ES-I3 (cell line): Measurements from ENCODE around the gene C1orf185.
"Not testable (repeated sequence)": the region's sequence is repeated elsewhere in the genome, so short reads cannot be mapped to it uniquely, and the experiment has no call there.

Experiments
- H3K36me3 ChIP-seq: 2 replicates; pipeline ENCODE4 v1.6.1; 2013; ENCODE audit warnings: mild to moderate bottlenecking, low read length, control low read depth, moderate library complexity; ENCODE audit not compliant: insufficient read depth
- H3K4me1 ChIP-seq: 2 replicates; pipeline ENCODE4 v1.6.1; 2013; ENCODE audit warnings: mild to moderate bottlenecking, control low read depth, low read length; ENCODE audit not compliant: insufficient read depth
- H3K9ac ChIP-seq: 2 replicates; pipeline ENCODE4 v1.6.1; 2013; ENCODE audit warnings: low read depth, mild to moderate bottlenecking, low read length, moderate library complexity
- H3K9me3 ChIP-seq: 2 replicates; pipeline ENCODE4 v1.6.1; 2013; ENCODE audit warnings: mild to moderate bottlenecking, low read length, moderate library complexity; ENCODE audit not compliant: control insufficient read depth, insufficient read depth

Gene C1orf185

GRCh38 chr1:51100264-51100880, 1.7 kb upstream of the C1orf185 start:
- Histone ChIP-seq H3K9me3 (no peaks in the 10 kb centered on the region), H3K4me1 (no peaks in the 10 kb centered on the region), H3K9ac (no peak overlapping the region), H3K36me3 (no peaks in the 10 kb centered on the region)

- Histone ChIP-seq H3K9me3 (no peaks in the 10 kb centered on the region), H3K36me3 (no peaks in the 10 kb centered on the region), H3K4me1 (no peaks in the 10 kb centered on the region), H3K9ac (no peak overlapping the region)
These were observed 12.1 kb downstream of the C1orf185 start for GRCh38 chr1:51114137-51114536.

GRCh38 chr1:51115714-51116404, 13.8 kb downstream of the C1orf185 start:
- no peaks in the 10 kb centered on the region for H3K9me3 ChIP-seq
- H3K4me1 ChIP-seq: no peaks in the 10 kb centered on the region
- no peaks in the 10 kb centered on the region for H3K36me3 ChIP-seq
- H3K9ac ChIP-seq: no peak overlapping the region

GRCh38 chr1:51119331-51119730, 17.3 kb downstream of the C1orf185 start:
- no peaks in the 10 kb centered on the region for H3K4me1 ChIP-seq
- no peaks in the 10 kb centered on the region for H3K9me3 ChIP-seq
- no peak overlapping the region for H3K9ac ChIP-seq
- no peaks in the 10 kb centered on the region for H3K36me3 ChIP-seq

GRCh38 chr1:51120629-51121028, 18.6 kb downstream of the C1orf185 start:
- Histone ChIP-seq H3K9me3 (no peaks in the 10 kb centered on the region), H3K9ac (no peak overlapping the region), H3K4me1 (no peaks in the 10 kb centered on the region)

GRCh38 chr1:51127152-51127551, 25.1 kb downstream of the C1orf185 start:
- H3K9ac ChIP-seq, H3K36me3 ChIP-seq, H3K9me3 ChIP-seq, H3K4me1 ChIP-seq: not testable (repeated sequence)

More at GRCh38 chr1:51120629-51121028, 18.6 kb downstream of the C1orf185 start:
- H3K36me3 ChIP-seq: no peaks in the 10 kb centered on the region

GRCh38 chr1:51131185-51131584, 29.2 kb downstream of the C1orf185 start:
- Histone ChIP-seq H3K4me1 (no peaks in the 10 kb centered on the region), H3K9ac (no peak overlapping the region), H3K36me3 (no peaks in the 10 kb centered on the region), H3K9me3 (no peaks in the 10 kb centered on the region)

- Histone ChIP-seq H3K9me3 (no peaks in the 10 kb centered on the region), H3K4me1 (no peaks in the 10 kb centered on the region), H3K9ac (no peak overlapping the region), H3K36me3 (no peaks in the 10 kb centered on the region)
These were observed 31.0 kb downstream of the C1orf185 start for GRCh38 chr1:51133045-51133444.

GRCh38 chr1:51137696-51138095, 35.7 kb downstream of the C1orf185 start:
- H3K9ac ChIP-seq, H3K36me3 ChIP-seq, H3K4me1 ChIP-seq, H3K9me3 ChIP-seq: not testable (repeated sequence)

- H3K9me3 ChIP-seq: no peaks in the 10 kb centered on the region
These were observed 37.4 kb downstream of the C1orf185 start for GRCh38 chr1:51139474-51139873.

GRCh38 chr1:51147394-51147793, 45.4 kb downstream of the C1orf185 start:
- Histone ChIP-seq H3K9me3 (no peaks in the 10 kb centered on the region), H3K36me3 (no peaks in the 10 kb centered on the region), H3K9ac (no peak overlapping the region), H3K4me1 (no peaks in the 10 kb centered on the region)

More at GRCh38 chr1:51139474-51139873, 37.4 kb downstream of the C1orf185 start:
- H3K4me1 ChIP-seq: no peaks in the 10 kb centered on the region
- H3K9ac ChIP-seq: no peak overlapping the region
- no peaks in the 10 kb centered on the region for H3K36me3 ChIP-seq

- Histone ChIP-seq H3K9me3 (peaks cover 2% of the 10 kb centered on the region; the same call in 1 of the 2 replicates), H3K36me3 (no peaks in the 10 kb centered on the region), H3K4me1 (no peaks in the 10 kb centered on the region), H3K9ac (no peak overlapping the region)
These were observed 52.7 kb downstream of the C1orf185 start for GRCh38 chr1:51154776-51155175.

GRCh38 chr1:51156752-51157151, 54.7 kb downstream of the C1orf185 start:
- no peaks in the 10 kb centered on the region for H3K4me1 ChIP-seq
- peaks cover 2% of the 10 kb centered on the region; the same call in 1 of the 2 replicates for H3K9me3 ChIP-seq
- no peaks in the 10 kb centered on the region for H3K36me3 ChIP-seq
- H3K9ac ChIP-seq: no peak overlapping the region

GRCh38 chr1:51157395-51157794, 55.4 kb downstream of the C1orf185 start:
- Histone ChIP-seq H3K9me3 (peaks cover 2% of the 10 kb centered on the region; the same call in 1 of the 2 replicates), H3K36me3 (no peaks in the 10 kb centered on the region), H3K4me1 (no peaks in the 10 kb centered on the region), H3K9ac (no peak overlapping the region)

GRCh38 chr1:51158263-51158662, 56.2 kb downstream of the C1orf185 start:
- no peak overlapping the region for H3K9ac ChIP-seq
- peaks cover 2% of the 10 kb centered on the region; the same call in 1 of the 2 replicates for H3K9me3 ChIP-seq
- H3K4me1 ChIP-seq: no peaks in the 10 kb centered on the region
- no peaks in the 10 kb centered on the region for H3K36me3 ChIP-seq
